Astrocyte (in vitro differentiated cells and primary cell): ENCODE data around the gene PAQR4. TPM values are rescaled to one million over a fixed set of nuclear protein-coding genes. Genes with fewer than 3 reads are reported as not detected.

Source experiments
- DNase-seq: peaks from one replicate; pipeline ENCODE4 v3.0.0-alpha.2; 2010; ENCODE audit warnings: low read depth
- FAIRE-seq: peaks from 2 replicates; lab custom pipeline; 2011; peaks lifted over from hg19 to GRCh38; lab: Jason Lieb, UNC
- H2AFZ ChIP-seq: 2 replicates; pipeline ENCODE4 v1.6.0; 2012; ENCODE audit warnings: low read depth, low read length, inconsistent platforms
- H3K27ac ChIP-seq: 2 replicates; pipeline ENCODE4 v1.5.1; 2011; ENCODE audit warnings: low read depth, low read length, inconsistent platforms
- H3K27me3 ChIP-seq: 2 replicates; pipeline ENCODE4 v1.6.0; 2011; ENCODE audit warnings: low read length, inconsistent platforms; ENCODE audit not compliant: insufficient read depth
- H3K36me3 ChIP-seq: 2 replicates; pipeline ENCODE4 v1.5.1; 2011; ENCODE audit warnings: low read length, inconsistent platforms; ENCODE audit not compliant: insufficient read depth
- H3K4me1 ChIP-seq: 2 replicates; pipeline ENCODE4 v1.5.1; 2011; ENCODE audit warnings: low read length, inconsistent platforms; ENCODE audit not compliant: insufficient read depth
- H3K4me2 ChIP-seq: 2 replicates; pipeline ENCODE4 v1.6.0; 2012; ENCODE audit warnings: low read length, inconsistent platforms
- H3K4me3 ChIP-seq: 2 replicates; pipeline ENCODE4 v1.5.1; 2011; ENCODE audit warnings: low read depth, mild to moderate bottlenecking, low read length, inconsistent platforms; ENCODE audit not compliant: insufficient read depth
- H3K79me2 ChIP-seq: 2 replicates; pipeline ENCODE4 v1.6.0; 2012; ENCODE audit warnings: mild to moderate bottlenecking, low read length, inconsistent platforms; ENCODE audit not compliant: insufficient read depth
- H3K9ac ChIP-seq: 2 replicates; pipeline ENCODE4 v1.6.0; 2012; ENCODE audit warnings: mild to moderate bottlenecking, low read length, inconsistent platforms
- H3K9me3 ChIP-seq: 2 replicates; pipeline ENCODE4 v1.5.1; 2012; ENCODE audit warnings: low read depth, mild to moderate bottlenecking, low read length, inconsistent platforms; ENCODE audit not compliant: insufficient read depth
- H4K20me1 ChIP-seq: 2 replicates; pipeline ENCODE4 v1.6.0; 2012; ENCODE audit warnings: low read length, inconsistent platforms; ENCODE audit not compliant: insufficient read depth
- H3K27ac Mint-ChIP-seq: one replicate; pipeline ENCODE4 v1.8.0; 2021; ENCODE audit warnings: mild to moderate bottlenecking, mixed read lengths; ENCODE audit not compliant: unreplicated experiment
- H3K27me3 Mint-ChIP-seq: one replicate; pipeline ENCODE4 v1.8.0; 2021; ENCODE audit warnings: low read depth, mixed read lengths; ENCODE audit not compliant: unreplicated experiment
- H3K36me3 Mint-ChIP-seq: one replicate; pipeline ENCODE4 v1.8.0; 2021; ENCODE audit warnings: low read depth, mixed read lengths; ENCODE audit not compliant: unreplicated experiment
- H3K4me1 Mint-ChIP-seq: one replicate; pipeline ENCODE4 v1.8.0; 2021; ENCODE audit warnings: low read depth, mixed read lengths; ENCODE audit not compliant: unreplicated experiment
- H3K4me3 Mint-ChIP-seq: one replicate; pipeline ENCODE4 v1.8.0; 2021; ENCODE audit warnings: mild to moderate bottlenecking, moderate library complexity, mixed read lengths; ENCODE audit not compliant: unreplicated experiment
- H3K9me3 Mint-ChIP-seq: one replicate; pipeline ENCODE4 v1.8.0; 2021; ENCODE audit warnings: mild to moderate bottlenecking, mixed read lengths; ENCODE audit not compliant: unreplicated experiment
- EZH2 ChIP-seq: IDR thresholded peaks from 2 replicates; pipeline ENCODE4 v1.6.1; 2012; ENCODE audit warnings: mild to moderate bottlenecking, low read length, inconsistent platforms; ENCODE audit not compliant: insufficient read depth
- total RNA-seq: library from RNA; stranded (reverse); gene quantifications from 2 replicates; pipeline ENCODE4 v1.2.1, GENCODE V29; 2021
- TF ChIP-seq, protein P1 (sequence below): IDR thresholded peaks from 2 replicates; pipeline ENCODE4 v1.5.1; 2011; ENCODE audit warnings: low read depth, mild to moderate bottlenecking, inconsistent platforms, low read length, moderate library complexity; ENCODE audit not compliant: insufficient read depth

PAQR4 gene
- total RNA-seq, 1 donor from 2014 or later: 4.8 TPM

DNA sequence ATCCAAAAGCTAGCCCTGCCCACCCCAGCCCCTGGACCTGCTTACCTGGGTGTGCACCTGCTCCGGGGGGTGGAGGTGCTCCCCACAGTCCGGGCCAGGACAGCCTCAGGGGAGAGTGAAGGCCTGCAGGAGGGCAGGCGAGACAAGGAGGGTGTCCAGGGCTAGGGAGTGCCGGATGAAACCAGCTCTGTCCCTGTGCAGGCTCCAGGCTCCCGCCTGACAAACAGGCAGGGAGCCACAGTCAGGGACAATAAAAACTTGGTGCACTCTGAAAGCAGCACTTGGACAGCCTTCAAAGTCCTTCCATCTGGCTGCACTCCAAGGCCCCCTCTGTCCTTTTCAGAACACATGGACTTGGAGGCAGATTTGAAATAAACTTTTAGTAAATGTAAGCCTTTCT, 3.9 kb downstream of the PAQR4 start:
- Histone ChIP-seq H3K79me2 (no peaks in the 10 kb centered on the region), H3K4me1 (peaks cover 4% of the 10 kb centered on the region), H2AFZ (no peak overlapping the region), H3K36me3 (no peaks in the 10 kb centered on the region), H3K27me3 (peaks cover 2% of the 10 kb centered on the region), H3K4me2 (no peak overlapping the region), H3K27ac (no peak overlapping the region), H3K9ac (no peak overlapping the region), H3K4me3 (no peak overlapping the region), H4K20me1 (peaks cover 27% of the 10 kb centered on the region), H3K9me3 (no peaks in the 10 kb centered on the region)
- H3K27me3 Mint-ChIP-seq: peaks cover 16% of the 10 kb centered on the region
- FAIRE-seq: no peak
- H3K9me3 Mint-ChIP-seq: no peaks in the 10 kb centered on the region
- peaks cover 3% of the 10 kb centered on the region for H3K36me3 Mint-ChIP-seq
- no peak overlapping the region for H3K4me3 Mint-ChIP-seq
- no peak for TF ChIP-seq EZH2
- TF ChIP-seq, protein P1, sequence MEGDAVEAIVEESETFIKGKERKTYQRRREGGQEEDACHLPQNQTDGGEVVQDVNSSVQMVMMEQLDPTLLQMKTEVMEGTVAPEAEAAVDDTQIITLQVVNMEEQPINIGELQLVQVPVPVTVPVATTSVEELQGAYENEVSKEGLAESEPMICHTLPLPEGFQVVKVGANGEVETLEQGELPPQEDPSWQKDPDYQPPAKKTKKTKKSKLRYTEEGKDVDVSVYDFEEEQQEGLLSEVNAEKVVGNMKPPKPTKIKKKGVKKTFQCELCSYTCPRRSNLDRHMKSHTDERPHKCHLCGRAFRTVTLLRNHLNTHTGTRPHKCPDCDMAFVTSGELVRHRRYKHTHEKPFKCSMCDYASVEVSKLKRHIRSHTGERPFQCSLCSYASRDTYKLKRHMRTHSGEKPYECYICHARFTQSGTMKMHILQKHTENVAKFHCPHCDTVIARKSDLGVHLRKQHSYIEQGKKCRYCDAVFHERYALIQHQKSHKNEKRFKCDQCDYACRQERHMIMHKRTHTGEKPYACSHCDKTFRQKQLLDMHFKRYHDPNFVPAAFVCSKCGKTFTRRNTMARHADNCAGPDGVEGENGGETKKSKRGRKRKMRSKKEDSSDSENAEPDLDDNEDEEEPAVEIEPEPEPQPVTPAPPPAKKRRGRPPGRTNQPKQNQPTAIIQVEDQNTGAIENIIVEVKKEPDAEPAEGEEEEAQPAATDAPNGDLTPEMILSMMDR: no peak
- H3K4me1 Mint-ChIP-seq: no peaks in the 10 kb centered on the region
- DNase-seq: no peak
- no peak overlapping the region for H3K27ac Mint-ChIP-seq

DNA sequence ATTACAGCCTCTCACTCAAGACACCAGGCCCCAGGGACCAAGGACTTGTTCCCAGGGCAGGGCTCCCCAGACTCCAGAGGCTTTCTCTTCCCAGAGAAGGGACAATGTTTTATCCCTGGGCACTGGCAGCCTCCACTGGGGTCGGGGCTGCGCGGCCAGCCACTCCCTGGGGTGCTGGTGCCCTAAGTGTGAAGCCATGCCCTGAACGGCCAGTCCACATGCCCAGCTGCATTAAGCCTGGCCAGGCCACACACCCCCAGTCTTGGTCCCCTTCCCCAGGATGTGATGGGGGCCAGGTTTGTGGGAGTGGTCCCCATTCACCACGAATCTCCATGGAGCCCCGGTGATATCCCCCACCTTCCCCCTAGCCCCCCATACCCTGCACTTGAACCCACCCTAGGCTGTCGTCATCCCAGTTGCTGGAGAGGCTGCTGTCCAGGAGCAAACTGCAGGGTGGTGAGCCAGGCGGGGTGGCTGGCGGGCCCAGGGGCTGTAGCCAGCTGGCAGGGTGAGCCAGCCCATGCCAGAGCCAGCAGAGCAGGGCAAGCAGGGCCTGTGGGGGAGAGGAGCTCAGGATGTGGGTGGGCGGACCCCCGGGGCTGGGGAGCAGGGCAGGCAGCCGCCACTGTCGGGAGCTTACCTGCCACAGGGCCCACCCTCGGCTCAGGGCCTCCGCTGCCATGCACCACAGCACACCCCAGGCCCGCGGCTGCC, 4.6 kb downstream of the PAQR4 start:
- Histone ChIP-seq H3K79me2 (no peaks in the 10 kb centered on the region), H4K20me1 (peaks cover 21% of the 10 kb centered on the region), H3K9me3 (no peaks in the 10 kb centered on the region), H3K27me3 (no peaks in the 10 kb centered on the region), H3K27ac (no peak overlapping the region), H3K4me2 (no peak overlapping the region), H3K9ac (no peak overlapping the region), H3K4me1 (peaks cover 2% of the 10 kb centered on the region), H3K4me3 (no peak overlapping the region), H3K36me3 (no peaks in the 10 kb centered on the region), H2AFZ (no peak overlapping the region)
- peaks cover 14% of the 10 kb centered on the region for H3K27me3 Mint-ChIP-seq
- no peak overlapping the region for H3K27ac Mint-ChIP-seq
- TF ChIP-seq EZH2: no peak
- TF ChIP-seq, protein P1: no peak
- DNase-seq (no peak), FAIRE-seq (no peak)
- no peaks in the 10 kb centered on the region for H3K4me1 Mint-ChIP-seq
- H3K9me3 Mint-ChIP-seq: no peaks in the 10 kb centered on the region
- H3K36me3 Mint-ChIP-seq: no peaks in the 10 kb centered on the region
- no peak overlapping the region for H3K4me3 Mint-ChIP-seq
